SU-DHL-6 (cell line): ENCODE data around the gene ZC3H12A.

Source experiments
- H2AFZ ChIP-seq: fragments of 200-600 bp; sonication (generic); 2 replicates; pipeline ENCODE4 v1.6.1; 2014; ENCODE audit warnings: low read depth, mild to moderate bottlenecking, moderate library complexity, mixed read lengths, antibody characterized with exemption, low read length; ENCODE audit not compliant: severe bottlenecking
- H3F3A ChIP-seq: fragments of 200-600 bp; shearing (Covaris generic); 2 replicates; pipeline ENCODE4 v1.6.0; 2016; ENCODE audit warnings: antibody characterized with exemption, mild to moderate bottlenecking; ENCODE audit not compliant: insufficient read depth
- H3K27ac ChIP-seq: fragments of 200-600 bp; sonication (generic); 2 replicates; pipeline ENCODE4 v1.5.1; 2016; ENCODE audit warnings: low read depth, mild to moderate bottlenecking, low read length, moderate library complexity, mixed read lengths
- H3K27me3 ChIP-seq: fragments of 200-600 bp; sonication (generic), shearing (Covaris generic); 2 replicates; pipeline ENCODE4 v1.6.0; 2014; ENCODE audit warnings: mild to moderate bottlenecking, low read length
- H3K36me3 ChIP-seq: fragments of 200-600 bp; sonication (generic); 2 replicates; pipeline ENCODE4 v1.6.1; 2014; ENCODE audit warnings: mild to moderate bottlenecking, low read length, mixed read lengths
- H3K4me2 ChIP-seq: fragments of 300-600, 200-600 bp; shearing (Covaris generic), sonication (generic); 2 replicates; pipeline ENCODE4 v1.6.0; 2014; ENCODE audit warnings: low read length, low read depth, mild to moderate bottlenecking; ENCODE audit not compliant: poor library complexity, severe bottlenecking
- H3K4me3 ChIP-seq: fragments of 200-600 bp; sonication (generic); 2 replicates; pipeline ENCODE4 v1.5.1; 2014; ENCODE audit warnings: antibody characterized with exemption, low read length, mild to moderate bottlenecking, mixed read lengths; ENCODE audit not compliant: insufficient read depth, poor library complexity, severe bottlenecking
- H3K79me2 ChIP-seq: fragments of 200-600 bp; sonication (generic); 2 replicates; pipeline ENCODE4 v1.6.1; 2014; ENCODE audit warnings: mild to moderate bottlenecking, low read length, moderate library complexity; ENCODE audit not compliant: insufficient read depth
- H3K9ac ChIP-seq: fragments of 200-600 bp; sonication (generic); 2 replicates; pipeline ENCODE4 v1.7.0; 2014; ENCODE audit warnings: mild to moderate bottlenecking, low read length
- H3K9me2 ChIP-seq: fragments of 200-600 bp; sonication (generic); replicated peaks from 2 replicates; pipeline ENCODE4 v1.6.1; 2014; ENCODE audit warnings: low read length; ENCODE audit not compliant: insufficient read depth
- H3K9me3 ChIP-seq: fragments of 200-600 bp; sonication (generic); 2 replicates; pipeline ENCODE4 v1.6.1; 2014; ENCODE audit warnings: low read length, mixed read lengths; ENCODE audit not compliant: insufficient read depth
- H4K20me1 ChIP-seq: fragments of 200-600 bp; sonication (generic); 2 replicates; pipeline ENCODE4 v1.6.1; 2014; ENCODE audit warnings: low read depth, mild to moderate bottlenecking, antibody characterized with exemption, low read length, moderate library complexity, mixed read lengths
- CTCF ChIP-seq: fragments of 200-600 bp; sonication (generic); IDR thresholded peaks from one replicate; pipeline ENCODE4 v1.5.1; 2017; ENCODE audit warnings: antibody characterized with exemption, mild to moderate bottlenecking, low read length, moderate library complexity; ENCODE audit not compliant: insufficient read depth, poor library complexity, severe bottlenecking
- EZH2phosphoT487 ChIP-seq: fragments of 200-600 bp; sonication (generic), shearing (Covaris generic); conservative IDR thresholded peaks from 2 replicates; pipeline ENCODE4 v1.6.1; 2018; ENCODE audit warnings: mild to moderate bottlenecking, antibody characterized with exemption, low read length, moderate library complexity, mixed read lengths

Gene ZC3H12A

DNA sequence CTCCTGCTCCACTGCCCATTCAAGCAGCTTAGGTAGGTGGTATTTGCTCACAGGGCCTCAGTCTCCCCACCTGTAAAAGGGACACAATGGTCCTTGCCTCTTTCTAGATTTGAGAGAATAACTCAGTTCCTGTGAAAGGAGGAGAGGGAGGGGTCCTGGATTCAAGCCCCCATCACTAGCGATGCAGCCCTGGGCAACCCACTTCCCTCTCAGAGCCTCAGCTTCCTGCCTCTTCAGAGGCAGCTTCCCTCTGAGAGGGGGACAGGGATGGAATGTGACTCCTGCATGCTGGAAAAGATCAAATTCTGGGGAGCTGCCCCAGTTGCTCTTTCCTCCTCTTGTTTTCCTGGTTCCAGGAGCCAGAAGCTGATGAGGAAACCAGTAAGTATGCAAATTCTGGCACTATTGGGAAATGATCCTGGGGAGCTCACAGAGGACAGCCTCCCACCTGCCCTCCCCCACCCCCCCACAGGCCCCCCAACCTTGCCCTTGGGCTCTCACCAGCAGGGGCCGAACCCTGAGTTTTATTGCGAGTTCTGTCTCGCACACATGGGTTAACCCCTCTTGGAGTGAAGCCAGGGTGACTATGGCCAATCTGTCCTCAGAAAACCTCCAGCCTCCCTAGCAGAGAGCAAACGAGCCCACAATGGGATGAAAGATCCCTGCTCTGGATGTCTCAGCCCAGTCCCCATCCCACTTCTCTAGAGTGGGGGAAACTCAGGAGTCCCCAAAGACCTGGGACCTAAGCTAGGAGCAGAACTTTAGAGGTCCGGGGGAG is 11.7 kb downstream of the ZC3H12A start:
- H4K20me1 ChIP-seq = no peaks in the 10 kb centered on the region
- no peaks in the 10 kb centered on the region for H3K27me3 ChIP-seq
- no peak overlapping the region for H2AFZ ChIP-seq
- H3K79me2 ChIP-seq = no peaks in the 10 kb centered on the region
- H3K36me3 ChIP-seq = no peaks in the 10 kb centered on the region
- no peaks in the 10 kb centered on the region for H3K9me3 ChIP-seq
- TF ChIP-seq CTCF (no peak), EZH2phosphoT487 (no peak)
- no peaks in the 10 kb centered on the region for H3K9me2 ChIP-seq
- no peak overlapping the region for H3K4me2 ChIP-seq
- H3F3A ChIP-seq = no peaks in the 10 kb centered on the region
- H3K27ac ChIP-seq = no peak overlapping the region
- H3K9ac ChIP-seq = no peak overlapping the region
- H3K4me3 ChIP-seq = no peak overlapping the region

GRCh38 chr1:37486680-37487618 is 12.6 kb downstream of the ZC3H12A start:
- H4K20me1 ChIP-seq = no peaks in the 10 kb centered on the region
- no peaks in the 10 kb centered on the region for H3K36me3 ChIP-seq
- H3K9me3 ChIP-seq = no peaks in the 10 kb centered on the region
- no peaks in the 10 kb centered on the region for H3K9me2 ChIP-seq
- H3K27me3 ChIP-seq = no peaks in the 10 kb centered on the region
- H3K27ac ChIP-seq = no peak overlapping the region
- H3F3A ChIP-seq = no peaks in the 10 kb centered on the region
- H3K9ac ChIP-seq = no peak overlapping the region
- H3K4me3 ChIP-seq = no peak overlapping the region
- no peaks in the 10 kb centered on the region for H3K79me2 ChIP-seq
- H2AFZ ChIP-seq = no peak overlapping the region
- H3K4me2 ChIP-seq = no peak overlapping the region
- TF ChIP-seq CTCF = peak; percentile 98
- no peak for TF ChIP-seq EZH2phosphoT487

DNA sequence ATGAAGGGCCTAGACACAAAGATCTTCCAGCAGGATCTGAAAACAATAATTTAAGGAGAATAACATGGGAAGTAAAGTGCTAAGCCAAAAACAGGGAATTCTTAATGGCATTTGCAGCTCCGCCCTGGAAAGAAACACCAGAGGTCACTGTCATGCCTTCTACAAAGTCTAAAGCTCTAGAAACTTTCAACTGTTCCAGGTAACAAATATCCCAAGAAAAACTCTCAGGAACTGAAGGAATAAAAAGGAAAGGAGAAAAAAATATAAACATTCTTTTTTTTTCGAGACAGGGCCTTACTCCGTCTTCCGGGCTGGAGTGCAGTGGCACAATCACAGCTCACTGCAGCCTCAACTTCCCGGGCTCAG is 13.2 kb downstream of the ZC3H12A start:
- H2AFZ ChIP-seq = no peak overlapping the region
- no peaks in the 10 kb centered on the region for H3K36me3 ChIP-seq
- no peaks in the 10 kb centered on the region for H3K27me3 ChIP-seq
- H4K20me1 ChIP-seq = no peaks in the 10 kb centered on the region
- H3K79me2 ChIP-seq = no peaks in the 10 kb centered on the region
- H3K4me2 ChIP-seq = no peak overlapping the region
- no peaks in the 10 kb centered on the region for H3K9me3 ChIP-seq
- H3K9ac ChIP-seq = no peak overlapping the region
- TF ChIP-seq CTCF (no peak), EZH2phosphoT487 (no peak)
- H3K27ac ChIP-seq = no peak overlapping the region
- no peaks in the 10 kb centered on the region for H3F3A ChIP-seq
- no peaks in the 10 kb centered on the region for H3K9me2 ChIP-seq
- H3K4me3 ChIP-seq = no peak overlapping the region
